SK-MEL-5 (cell line): ENCODE measurements around the gene STX12. TPM values are rescaled to one million over a fixed set of nuclear protein-coding genes. Genes with fewer than 3 reads are reported as not detected.

ENCODE experiments used
- DNase-seq: peaks from one replicate; pipeline ENCODE4 v3.0.0-alpha.2; 2016; ENCODE audit warnings: low read depth, low spot score
- in situ Hi-C: cut with HindIII; loops from 2 replicates; pipeline ENCODE4 v1.10.0; 2016; ENCODE audit warnings: low sequenced_read_pairs, high pct_unique_total_duplicates, low pct_unique_long_range_greater_than_20kb
- small RNA-seq, 2 experiments: library from RNA; depleted of rRNA; stranded (forward); fragments of <200 nt; gene quantifications; one replicate each; pipeline ENCODE3, GENCODE V24; 2014
- total RNA-seq: library from RNA; depleted of rRNA; stranded (reverse); fragments of >200 nt; shearing (Covaris generic); gene quantifications from 2 replicates; pipeline ENCODE4 v1.2.3, GENCODE V29; 2014; rRNA removed

STX12 gene
- total RNA-seq, 1 experiment from 2014 or later: 30.5 TPM

- in situ Hi-C loops: no loop called here
- DNase-seq: no peak
These were observed 100.8 kb downstream of the STX12 start for GRCh38 chr1:27873671-27874384.

Small RNAs within 50 kb of the gene (small RNA-seq; reads per million reads assigned to genes)
- gene AL020997.2 (0 reads per million in 2 experiments), gene RNU6-1245P (0 to 0.05 reads per million in 2 experiments), gene SCARNA1 (29.1 to 439 reads per million in 2 experiments)

Other genes with a start within 250 kb of the STX12 start
- 4.4 TPM in 2 replicates for gene AHDC1, start 169.1 kb upstream of the STX12 start, total RNA-seq
- gene FGR, start 138.0 kb upstream of the STX12 start, total RNA-seq: not detected in 2 replicates
- 56.8 and 67.2 TPM in 2 replicates for gene IFI6, start 101.0 kb upstream of the STX12 start, total RNA-seq
- gene FAM76A, start 47.3 kb upstream of the STX12 start, total RNA-seq: 9.8 and 10.1 TPM in 2 replicates
- gene PPP1R8, start 57.6 kb downstream of the STX12 start, total RNA-seq: 38.7 and 41.2 TPM in 2 replicates
- gene THEMIS2, start 99.3 kb downstream of the STX12 start, total RNA-seq: 63.5 and 66.1 TPM in 2 replicates
- gene RPA2, start 141.4 kb downstream of the STX12 start, total RNA-seq: 50.9 and 51.2 TPM in 2 replicates
- 1.0 and 2.0 TPM in 2 replicates for gene SMPDL3B, start 161.8 kb downstream of the STX12 start, total RNA-seq
- not detected in 2 replicates for gene XKR8, start 186.8 kb downstream of the STX12 start, total RNA-seq